Astrocyte of the cerebellum (primary cell): ENCODE results near the gene MTF2.

Source experiments
- DNase-seq: peaks from one replicate; pipeline ENCODE4 v3.0.0-alpha.2; 2011; ENCODE audit warnings: low read depth
- H3K4me3 ChIP-seq: 2 replicates; pipeline ENCODE4 v1.5.1; 2011; ENCODE audit warnings: mild to moderate bottlenecking, low read depth, low read length, moderate library complexity
- CTCF ChIP-seq: IDR thresholded peaks from 2 replicates; pipeline ENCODE4 v1.5.1; 2012; ENCODE audit warnings: low read length, low read depth, moderate library complexity, mild to moderate bottlenecking; ENCODE audit errors: missing control alignments
- in situ Hi-C: cut with HindIII; loops from 2 replicates; pipeline ENCODE4 v1.10.0; 2017; ENCODE audit warnings: low sequenced_read_pairs

MTF2 gene

GRCh38 chr1:93180723-93181613 is 101.9 kb downstream of the MTF2 start, which contains the start of gene CCDC18:
CCDC18 (plus strand) TSS chr1:93180724; CDS start chr1:93183362, 2,638 bp downstream.
- no peak for DNase-seq
- TF ChIP-seq CTCF: no peak
- in situ Hi-C loops: no loop called here
- peak within 1 kb of the TSS; percentile 82 for H3K4me3 ChIP-seq

GRCh38 chr1:93186667-93187066 is 107.6 kb downstream of the MTF2 start:
- DNase-seq: no peak
- no peak overlapping the region for H3K4me3 ChIP-seq
- in situ Hi-C loops: no loop called here
- TF ChIP-seq CTCF: no peak
